K562 (cell line): ENCODE measurements around the gene ORC1. TPM values are rescaled to one million over a fixed set of nuclear protein-coding genes. Genes with fewer than 3 reads are reported as not detected.

Source experiments
- ARID1B ChIP-seq: fragments of 450-650 bp; IDR thresholded peaks from 2 replicates; pipeline ENCODE4 v1.6.1; 2016; ENCODE audit warnings: antibody characterized with exemption, mild to moderate bottlenecking, inconsistent platforms
- CHD1 ChIP-seq: fragments of 200-600 bp; sonication (generic); IDR thresholded peaks from one replicate; pipeline ENCODE4 v1.6.1; 2012; ENCODE audit warnings: mild to moderate bottlenecking, moderate library complexity, low read length, inconsistent platforms
- CSDE1 ChIP-seq, 2 experiments: fragments of 450-650 bp; IDR thresholded peaks; 2 replicates each; pipeline ENCODE4 v1.6.1; 2016; ENCODE audit warnings: mild to moderate bottlenecking in 1 of 2
- ERF ChIP-seq: fragments of 450-650 bp; formaldehyde crosslinking; IDR thresholded peaks from 2 replicates; pipeline ENCODE4 v1.4.0; 2020; ENCODE audit warnings: mild to moderate bottlenecking, mixed read lengths
- ESRRA ChIP-seq: fragments of 450-650 bp; IDR thresholded peaks from 2 replicates; pipeline ENCODE4 v1.6.1; 2014; ENCODE audit warnings: low read depth, mild to moderate bottlenecking, moderate library complexity, borderline replicate concordance
- ETV5 ChIP-seq: sonication (generic); formaldehyde crosslinking; IDR thresholded peaks from 2 replicates; pipeline ENCODE4 v1.4.0; 2020; ENCODE audit warnings: low read depth, mild to moderate bottlenecking, missing genetic modification reagents
- KLF1 ChIP-seq: fragments of 450-650 bp; IDR thresholded peaks from 2 replicates; pipeline ENCODE4 v1.6.1; 2016; ENCODE audit warnings: missing genetic modification characterization, missing compliant biosample characterization
- MAZ ChIP-seq, 2 experiments: fragments of 450-650 bp in 1 of 2; sonication (generic) in 1 of 2; formaldehyde crosslinking; IDR thresholded peaks in 1 of 2; conservative IDR thresholded peaks in 1 of 2; 2 replicates each; pipeline versions ENCODE4 v1.4.0 to v1.5.0; 2020; ENCODE audit warnings: mild to moderate bottlenecking in 1 of 2, missing genetic modification reagents in 1 of 2
- NFRKB ChIP-seq: fragments of 450-650 bp; IDR thresholded peaks from 2 replicates; pipeline ENCODE4 v1.6.1; 2016; ENCODE audit warnings: low read depth
- PHF21A ChIP-seq: fragments of 450-650 bp; IDR thresholded peaks from 2 replicates; pipeline ENCODE4 v1.6.1; 2017; ENCODE audit warnings: low read depth, borderline replicate concordance
- SREBF2 ChIP-seq: sonication (generic); formaldehyde crosslinking; IDR thresholded peaks from 2 replicates; pipeline ENCODE4 v1.4.0; 2020; ENCODE audit warnings: mild to moderate bottlenecking, missing genetic modification reagents
- ZBTB1 ChIP-seq: sonication (generic); formaldehyde crosslinking; IDR thresholded peaks from 2 replicates; pipeline ENCODE4 v1.8.1; 2023; ENCODE audit warnings: missing genetic modification reagents, low read depth, mild to moderate bottlenecking, borderline replicate concordance
- ZNF121 ChIP-seq: sonication (generic); formaldehyde crosslinking; conservative IDR thresholded peaks from 2 replicates; pipeline ENCODE4 v1.8.0; 2022; ENCODE audit warnings: missing genetic modification reagents
- ZNF695 ChIP-seq: fragments of 450-650 bp; formaldehyde crosslinking; IDR thresholded peaks from 2 replicates; pipeline ENCODE4 v1.4.0; 2020; ENCODE audit warnings: mild to moderate bottlenecking, moderate library complexity
- polyA plus RNA-seq, 8 experiments: library from polyadenylated mRNA; depleted of rRNA in 4 of 8; stranded (reverse) in 5 of 8; unstranded in 3 of 8; fragments of >200 nt; fragmentation: Nextera tagmentation in 2 of 8; fragmentation: Illumina TruSeq in 1 of 8; extraction: Ambion mirVana in 2 of 8; extraction: Trizol in 1 of 8; gene quantifications; 2 replicates each; pipeline versions ENCODE4 v1.2.1 to v1.2.3, GENCODE V29; 2011 to 2014; ENCODE audit warnings: inconsistent platforms in 1 of 8, missing spikeins in 1 of 8
- total RNA-seq, 7 experiments: library from RNA; depleted of rRNA in 6 of 7; stranded (reverse); fragments of >200 nt in 6 of 7; fragmentation: Illumina TruSeq in 2 of 7; extraction: Trizol in 2 of 7; gene quantifications; 2 replicates each; pipeline versions ENCODE4 v1.2.1 to v1.2.3, GENCODE V29; 2011 to 2021; ENCODE audit warnings: low replicate concordance in 1 of 7
- TF ChIP-seq, protein P1 (sequence below), 2 experiments: fragments of 450-650 bp; IDR thresholded peaks; 2 replicates each; pipeline ENCODE4 v1.6.1; 2016; ENCODE audit warnings: mild to moderate bottlenecking in 2 of 2, borderline replicate concordance in 1 of 2, low read depth in 1 of 2, moderate library complexity in 1 of 2
- TF ChIP-seq, protein P2 (sequence below): fragments of 450-650 bp; IDR thresholded peaks from 2 replicates; pipeline ENCODE4 v1.6.1; 2016
- TF ChIP-seq, protein P3 (sequence below): sonication (generic); formaldehyde crosslinking; IDR thresholded peaks from 2 replicates; pipeline ENCODE4 v1.8.0; 2022; ENCODE audit warnings: mild to moderate bottlenecking, low read depth, missing genetic modification reagents

The ORC1 gene
- total and polyA plus RNA-seq, 9 of the 15 experiments (the other 6 are each of a cell fraction or from before 2014, with no cell fraction given), result 26.4 to 91.6 (median 69.7) TPM

DNA sequence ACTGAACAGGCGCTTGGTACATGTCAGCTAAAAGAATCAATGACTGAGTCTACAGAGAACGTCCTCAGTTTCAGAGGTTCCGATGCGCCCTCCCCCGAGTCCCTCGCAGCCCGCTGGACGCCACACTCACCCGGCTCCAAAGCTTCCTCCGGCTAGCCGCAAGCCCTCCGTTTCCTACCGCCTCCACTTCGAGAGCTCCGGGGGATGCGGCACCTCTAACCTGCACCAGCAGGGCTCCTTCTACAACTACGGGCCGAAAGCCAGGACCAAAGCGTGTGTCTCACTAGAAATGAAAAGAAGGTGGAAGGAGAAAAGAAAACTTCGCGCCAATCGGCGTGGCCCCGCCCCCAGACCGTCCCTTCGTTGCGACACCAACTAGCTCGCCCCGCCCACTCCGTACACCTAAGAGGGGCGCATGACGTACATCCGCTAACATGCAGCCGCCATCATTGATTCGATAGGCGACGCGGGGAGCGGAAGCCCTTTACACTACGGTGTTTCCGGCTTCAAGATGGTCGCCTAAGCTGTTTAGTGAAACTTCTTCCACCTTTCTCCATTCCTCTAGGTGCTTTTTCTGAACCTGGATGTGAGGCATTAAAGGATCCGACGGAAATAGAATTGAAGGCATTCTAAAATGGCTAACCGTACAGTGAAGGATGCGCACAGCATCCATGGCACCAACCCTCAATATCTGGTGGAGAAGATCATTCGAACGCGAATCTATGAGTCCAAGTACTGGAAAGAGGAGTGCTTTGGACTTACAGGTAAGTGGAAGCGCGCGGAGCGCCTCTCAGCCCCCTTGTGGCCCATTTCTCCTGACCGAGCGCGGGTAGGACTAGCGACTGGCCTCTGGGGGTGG is at the start of gene ORC1, which contains the start of gene PRPF38A (continued):
- TF ChIP-seq, protein P1, sequence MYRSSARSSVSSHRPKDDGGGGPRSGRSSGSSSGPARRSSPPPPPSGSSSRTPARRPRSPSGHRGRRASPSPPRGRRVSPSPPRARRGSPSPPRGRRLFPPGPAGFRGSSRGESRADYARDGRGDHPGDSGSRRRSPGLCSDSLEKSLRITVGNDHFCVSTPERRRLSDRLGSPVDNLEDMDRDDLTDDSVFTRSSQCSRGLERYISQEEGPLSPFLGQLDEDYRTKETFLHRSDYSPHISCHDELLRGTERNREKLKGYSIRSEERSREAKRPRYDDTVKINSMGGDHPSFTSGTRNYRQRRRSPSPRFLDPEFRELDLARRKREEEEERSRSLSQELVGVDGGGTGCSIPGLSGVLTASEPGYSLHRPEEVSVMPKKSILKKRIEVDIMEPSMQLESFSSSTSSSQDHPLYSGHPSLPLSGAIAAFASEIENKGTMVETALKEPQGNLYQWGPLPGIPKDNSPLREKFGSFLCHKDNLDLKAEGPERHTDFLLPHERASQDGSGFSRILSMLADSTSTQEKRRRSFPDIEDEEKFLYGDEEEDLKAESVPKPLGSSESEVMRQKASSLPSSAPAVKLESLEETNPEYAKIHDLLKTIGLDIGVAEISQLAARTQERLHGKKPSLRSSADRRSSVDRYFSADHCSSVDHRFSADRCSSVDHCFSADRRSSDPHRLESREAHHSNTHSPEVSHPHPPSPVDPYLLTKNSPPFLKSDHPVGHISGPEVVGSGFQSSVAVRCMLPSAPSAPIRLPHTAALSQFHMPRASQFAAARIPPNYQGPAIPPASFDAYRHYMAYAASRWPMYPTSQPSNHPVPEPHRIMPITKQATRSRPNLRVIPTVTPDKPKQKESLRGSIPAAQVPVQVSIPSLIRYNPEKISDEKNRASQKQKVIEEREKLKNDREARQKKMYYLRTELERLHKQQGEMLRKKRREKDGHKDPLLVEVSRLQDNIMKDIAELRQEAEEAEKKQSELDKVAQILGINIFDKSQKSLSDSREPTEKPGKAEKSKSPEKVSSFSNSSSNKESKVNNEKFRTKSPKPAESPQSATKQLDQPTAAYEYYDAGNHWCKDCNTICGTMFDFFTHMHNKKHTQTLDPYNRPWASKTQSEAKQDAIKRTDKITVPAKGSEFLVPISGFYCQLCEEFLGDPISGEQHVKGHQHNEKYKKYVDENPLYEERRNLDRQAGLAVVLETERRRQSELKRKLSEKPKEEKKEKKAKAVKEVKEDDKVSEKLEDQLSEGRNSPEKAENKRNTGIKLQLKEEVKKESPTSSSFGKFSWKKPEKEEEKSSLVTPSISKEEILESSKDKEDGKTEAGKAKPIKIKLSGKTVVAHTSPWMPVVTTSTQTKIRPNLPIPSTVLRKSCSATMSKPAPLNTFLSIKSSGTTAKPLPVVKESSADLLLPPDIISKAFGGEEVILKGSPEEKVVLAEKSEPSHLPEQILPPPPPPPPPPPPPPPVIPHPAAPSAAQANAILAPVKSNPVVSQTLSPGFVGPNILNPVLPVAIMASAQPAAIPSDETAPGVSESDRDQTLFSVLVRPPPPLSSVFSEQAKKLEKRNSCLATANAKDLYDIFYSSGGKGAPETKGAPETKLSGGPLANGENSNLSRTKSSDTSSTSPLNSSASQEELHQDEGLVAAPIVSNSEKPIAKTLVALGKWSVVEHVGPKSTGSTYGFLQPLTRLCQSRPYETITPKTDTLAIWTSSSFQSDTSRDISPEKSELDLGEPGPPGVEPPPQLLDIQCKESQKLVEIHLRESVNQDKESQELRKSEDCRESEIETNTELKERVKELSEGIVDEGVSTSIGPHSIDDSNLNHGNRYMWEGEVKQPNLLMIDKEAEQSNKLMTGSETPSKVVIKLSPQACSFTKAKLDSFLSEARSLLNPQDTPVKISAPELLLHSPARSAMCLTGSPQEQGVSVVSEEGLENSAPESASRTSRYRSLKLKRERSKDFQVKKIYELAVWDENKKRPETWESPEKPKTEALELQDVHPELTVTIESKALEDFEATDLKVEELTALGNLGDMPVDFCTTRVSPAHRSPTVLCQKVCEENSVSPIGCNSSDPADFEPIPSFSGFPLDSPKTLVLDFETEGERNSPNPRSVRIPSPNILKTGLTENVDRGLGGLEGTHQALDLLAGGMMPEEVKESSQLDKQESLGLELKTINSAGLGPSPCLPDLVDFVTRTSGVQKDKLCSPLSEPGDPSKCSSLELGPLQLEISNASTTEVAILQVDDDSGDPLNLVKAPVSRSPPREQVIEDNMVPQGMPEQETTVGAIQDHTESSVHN (IDR thresholded peaks at IDR 0.05; ENCODE audit: borderline replicate concordance in 1 of 2, low read depth in 1 of 2), result peak in 1 of 2 experiments; percentile 52; a peak in 3 of 4 replicates
- TF ChIP-seq ETV5 (CRISPR knock-in tag) (peak; percentile 89), MAZ (CRISPR knock-in tag; conservative IDR thresholded peaks at IDR 0.05 in 1 of 2, IDR thresholded peaks at IDR 0.05 in 1 of 2) (peak in 1 of 2 experiments; percentile 83), PHF21A (no peak), ZNF695 (CRISPR knock-in tag) (no peak), CHD1 (peak; percentile 96), ESRRA (peak; percentile 23; the same call in 1 of the 2 replicates), ERF (CRISPR knock-in tag) (peak; percentile 25; the same call in 1 of the 2 replicates), CSDE1 (IDR thresholded peaks at IDR 0.05) (peak in 1 of 2 experiments; percentile 79; a peak in 1 of 4 replicates), ZBTB1 (CRISPR knock-in tag) (0 out of 2 replicates have a peak, but pooled peaks have one; percentile 69), ARID1B (peak; percentile 45; the same call in 1 of the 2 replicates), KLF1 (no peak), SREBF2 (CRISPR knock-in tag) (0 out of 2 replicates have a peak, but pooled peaks have one; percentile 17), NFRKB (peak; percentile 99), ZNF121 (CRISPR knock-in tag) (no peak)
- TF ChIP-seq, protein P2, sequence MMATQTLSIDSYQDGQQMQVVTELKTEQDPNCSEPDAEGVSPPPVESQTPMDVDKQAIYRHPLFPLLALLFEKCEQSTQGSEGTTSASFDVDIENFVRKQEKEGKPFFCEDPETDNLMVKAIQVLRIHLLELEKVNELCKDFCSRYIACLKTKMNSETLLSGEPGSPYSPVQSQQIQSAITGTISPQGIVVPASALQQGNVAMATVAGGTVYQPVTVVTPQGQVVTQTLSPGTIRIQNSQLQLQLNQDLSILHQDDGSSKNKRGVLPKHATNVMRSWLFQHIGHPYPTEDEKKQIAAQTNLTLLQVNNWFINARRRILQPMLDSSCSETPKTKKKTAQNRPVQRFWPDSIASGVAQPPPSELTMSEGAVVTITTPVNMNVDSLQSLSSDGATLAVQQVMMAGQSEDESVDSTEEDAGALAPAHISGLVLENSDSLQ, result peak; percentile 60
- TF ChIP-seq, protein P3, sequence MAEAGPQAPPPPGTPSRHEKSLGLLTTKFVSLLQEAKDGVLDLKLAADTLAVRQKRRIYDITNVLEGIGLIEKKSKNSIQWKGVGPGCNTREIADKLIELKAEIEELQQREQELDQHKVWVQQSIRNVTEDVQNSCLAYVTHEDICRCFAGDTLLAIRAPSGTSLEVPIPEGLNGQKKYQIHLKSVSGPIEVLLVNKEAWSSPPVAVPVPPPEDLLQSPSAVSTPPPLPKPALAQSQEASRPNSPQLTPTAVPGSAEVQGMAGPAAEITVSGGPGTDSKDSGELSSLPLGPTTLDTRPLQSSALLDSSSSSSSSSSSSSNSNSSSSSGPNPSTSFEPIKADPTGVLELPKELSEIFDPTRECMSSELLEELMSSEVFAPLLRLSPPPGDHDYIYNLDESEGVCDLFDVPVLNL (CRISPR knock-in tag), result peak; percentile 83; the same call in 1 of the 2 replicates
